Neural crest cell (in vitro differentiated cells): ENCODE results near the gene UBE2H. TPM values are rescaled to one million over a fixed set of nuclear protein-coding genes. Genes with fewer than 3 reads are reported as not detected.

Experiments
- DNase-seq: peaks from one replicate; pipeline ENCODE4 v3.0.0; 2021; ENCODE audit warnings: low read depth, mixed read lengths, low spot score
- H3K27ac Mint-ChIP-seq: one replicate; pipeline ENCODE4 v1.8.0; 2021; ENCODE audit warnings: mild to moderate bottlenecking, mixed read lengths; ENCODE audit not compliant: unreplicated experiment
- H3K27me3 Mint-ChIP-seq: 2 replicates; pipeline ENCODE4 v1.8.0; 2021; ENCODE audit warnings: low read depth, mild to moderate bottlenecking, mixed read lengths
- H3K36me3 Mint-ChIP-seq: 2 replicates; pipeline ENCODE4 v1.8.0; 2021; ENCODE audit warnings: low read depth, mild to moderate bottlenecking, mixed read lengths
- H3K4me1 Mint-ChIP-seq: 2 replicates; pipeline ENCODE4 v1.8.0; 2021; ENCODE audit warnings: mixed read lengths
- H3K4me3 Mint-ChIP-seq: one replicate; pipeline ENCODE4 v1.8.0; 2021; ENCODE audit warnings: mild to moderate bottlenecking, mixed read lengths
- H3K9me3 Mint-ChIP-seq: 2 replicates; pipeline ENCODE4 v1.8.0; 2021; ENCODE audit warnings: mixed read lengths
- total RNA-seq: library from RNA; stranded (reverse); gene quantifications from 2 replicates; pipeline ENCODE4 v1.2.1, GENCODE V29; 2021
- TF ChIP-seq, protein P1 (sequence below): fragments of 200-600 bp; sonication (generic); conservative IDR thresholded peaks from 2 replicates; pipeline ENCODE4 v1.5.0; 2021; ENCODE audit warnings: antibody characterized with exemption, mild to moderate bottlenecking

Gene UBE2H
- total RNA-seq, 1 donor from 2014 or later, result 43.4 TPM

DNA sequence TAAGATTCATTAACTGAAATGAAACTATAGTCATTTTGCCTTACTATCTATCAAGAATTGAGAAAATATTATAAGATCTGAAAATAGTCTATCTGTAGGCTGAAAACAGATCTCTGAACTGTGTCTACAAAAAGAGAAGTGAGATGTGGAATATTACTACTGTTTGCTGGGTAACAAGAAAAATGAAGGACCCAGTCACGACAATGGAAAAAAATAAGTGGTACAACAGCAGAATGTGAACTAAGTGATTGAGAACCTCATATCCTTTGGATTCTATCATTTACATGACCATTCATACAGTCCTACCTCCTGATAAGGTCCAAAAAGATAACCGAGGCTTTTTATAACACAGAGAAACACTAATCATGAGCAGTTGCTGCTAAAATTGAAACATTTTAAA, 94.3 kb downstream of the UBE2H start:
- no peak overlapping the region for H3K27ac Mint-ChIP-seq
- TF ChIP-seq, protein P1, sequence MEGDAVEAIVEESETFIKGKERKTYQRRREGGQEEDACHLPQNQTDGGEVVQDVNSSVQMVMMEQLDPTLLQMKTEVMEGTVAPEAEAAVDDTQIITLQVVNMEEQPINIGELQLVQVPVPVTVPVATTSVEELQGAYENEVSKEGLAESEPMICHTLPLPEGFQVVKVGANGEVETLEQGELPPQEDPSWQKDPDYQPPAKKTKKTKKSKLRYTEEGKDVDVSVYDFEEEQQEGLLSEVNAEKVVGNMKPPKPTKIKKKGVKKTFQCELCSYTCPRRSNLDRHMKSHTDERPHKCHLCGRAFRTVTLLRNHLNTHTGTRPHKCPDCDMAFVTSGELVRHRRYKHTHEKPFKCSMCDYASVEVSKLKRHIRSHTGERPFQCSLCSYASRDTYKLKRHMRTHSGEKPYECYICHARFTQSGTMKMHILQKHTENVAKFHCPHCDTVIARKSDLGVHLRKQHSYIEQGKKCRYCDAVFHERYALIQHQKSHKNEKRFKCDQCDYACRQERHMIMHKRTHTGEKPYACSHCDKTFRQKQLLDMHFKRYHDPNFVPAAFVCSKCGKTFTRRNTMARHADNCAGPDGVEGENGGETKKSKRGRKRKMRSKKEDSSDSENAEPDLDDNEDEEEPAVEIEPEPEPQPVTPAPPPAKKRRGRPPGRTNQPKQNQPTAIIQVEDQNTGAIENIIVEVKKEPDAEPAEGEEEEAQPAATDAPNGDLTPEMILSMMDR, result no peak
- no peaks in the 10 kb centered on the region for H3K9me3 Mint-ChIP-seq
- no peak overlapping the region for H3K4me3 Mint-ChIP-seq
- peaks cover 15% of the 10 kb centered on the region for H3K4me1 Mint-ChIP-seq
- H3K27me3 Mint-ChIP-seq, result no peaks in the 10 kb centered on the region
- DNase-seq, result no peak
- H3K36me3 Mint-ChIP-seq, result no peaks in the 10 kb centered on the region

- TF ChIP-seq, protein P1, result no peak
- no peaks in the 10 kb centered on the region for H3K9me3 Mint-ChIP-seq
- H3K36me3 Mint-ChIP-seq, result no peaks in the 10 kb centered on the region
- DNase-seq, result no peak
- no peak overlapping the region for H3K27ac Mint-ChIP-seq
- H3K4me3 Mint-ChIP-seq, result no peak overlapping the region
- peaks cover 3% of the 10 kb centered on the region for H3K4me1 Mint-ChIP-seq
- no peaks in the 10 kb centered on the region for H3K27me3 Mint-ChIP-seq
These were observed 95.4 kb downstream of the UBE2H start for GRCh38 chr7:129857313-129857712.

GRCh38 chr7:129855935-129856717, 96.6 kb downstream of the UBE2H start:
- TF ChIP-seq, protein P1, result no peak
- no peaks in the 10 kb centered on the region for H3K9me3 Mint-ChIP-seq
- no peaks in the 10 kb centered on the region for H3K36me3 Mint-ChIP-seq
- no peak overlapping the region for H3K27ac Mint-ChIP-seq
- no peak for DNase-seq
- peaks cover 5% of the 10 kb centered on the region for H3K4me1 Mint-ChIP-seq
- H3K27me3 Mint-ChIP-seq, result no peaks in the 10 kb centered on the region
- no peak overlapping the region for H3K4me3 Mint-ChIP-seq

DNA sequence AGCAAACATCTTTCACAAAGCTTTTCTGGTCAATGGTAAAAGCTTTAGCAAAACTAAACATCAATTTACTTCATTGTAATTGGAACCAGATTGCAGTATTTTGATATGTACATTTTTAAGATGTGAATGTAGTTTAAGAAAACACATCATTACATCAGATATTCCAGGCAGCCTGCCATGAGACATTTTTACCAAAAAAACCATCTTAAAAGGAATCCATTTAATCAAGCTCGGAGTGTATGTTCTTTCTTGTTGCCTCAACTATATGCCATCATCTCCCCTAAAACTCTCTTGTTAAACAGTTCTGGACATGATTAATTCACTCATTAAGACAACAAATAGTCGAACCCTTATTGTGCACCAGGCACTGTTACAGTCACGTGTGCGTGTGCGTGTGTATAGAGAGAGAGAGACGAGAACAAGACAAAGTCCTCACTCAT, 97.5 kb downstream of the UBE2H start:
- Mint-ChIP-seq H3K9me3 (no peaks in the 10 kb centered on the region), H3K27me3 (no peaks in the 10 kb centered on the region), H3K27ac (no peak overlapping the region), H3K36me3 (no peaks in the 10 kb centered on the region), H3K4me3 (no peak overlapping the region), H3K4me1 (peaks cover 5% of the 10 kb centered on the region)
- DNase-seq, result no peak
- TF ChIP-seq, protein P1, result no peak

- Mint-ChIP-seq H3K4me1 (peaks cover 5% of the 10 kb centered on the region), H3K27ac (no peak overlapping the region), H3K27me3 (no peaks in the 10 kb centered on the region), H3K9me3 (no peaks in the 10 kb centered on the region), H3K36me3 (no peaks in the 10 kb centered on the region), H3K4me3 (no peak overlapping the region)
- TF ChIP-seq, protein P1, result no peak
- no peak for DNase-seq
These were observed 98.4 kb downstream of the UBE2H start for GRCh38 chr7:129854401-129854800.
